NCI-H69 (cell line): ENCODE data around the gene ME3.

ENCODE experiments used
- DNase-seq: peaks from one replicate; lab custom pipeline; 2025; lab: John Stamatoyannopoulos, UW

Gene ME3

GRCh38 chr11:86514453-86514852, 158.0 kb downstream of the ME3 start:
- DNase-seq: no peak

- DNase-seq: no peak
Measured at GRCh38 chr11:86513746-86514373, 158.6 kb downstream of the ME3 start.

GRCh38 chr11:86513138-86513537, 159.3 kb downstream of the ME3 start:
- no peak for DNase-seq

- no peak for DNase-seq
Measured at GRCh38 chr11:86511086-86511551, 161.3 kb downstream of the ME3 start.

GRCh38 chr11:86510674-86511073, 161.7 kb downstream of the ME3 start:
- no peak for DNase-seq

- no peak for DNase-seq
Measured at GRCh38 chr11:86510097-86510496, 162.3 kb downstream of the ME3 start.

- DNase-seq: no peak
Measured at GRCh38 chr11:86509588-86509974, 162.8 kb downstream of the ME3 start.

- no peak for DNase-seq
Measured at GRCh38 chr11:86508604-86509587, 163.5 kb downstream of the ME3 start.

GRCh38 chr11:86507249-86507845, 165.1 kb downstream of the ME3 start:
- DNase-seq: no peak

- no peak for DNase-seq
Measured at GRCh38 chr11:86506235-86506634, 166.2 kb downstream of the ME3 start.

GRCh38 chr11:86503131-86503530, 169.3 kb downstream of the ME3 start:
- DNase-seq: no peak

- DNase-seq: no peak
Measured at GRCh38 chr11:86502137-86502642, 170.2 kb downstream of the ME3 start.

- no peak for DNase-seq
Measured at GRCh38 chr11:86500500-86501140, 171.8 kb downstream of the ME3 start.

GRCh38 chr11:86499723-86500129, 172.7 kb downstream of the ME3 start:
- DNase-seq: peak; percentile 36

GRCh38 chr11:86497836-86498235, 174.6 kb downstream of the ME3 start:
- DNase-seq: no peak

- no peak for DNase-seq
Measured at GRCh38 chr11:86497310-86497709, 175.1 kb downstream of the ME3 start.

- peak; percentile 90 for DNase-seq
Measured at GRCh38 chr11:86495351-86495750, 177.1 kb downstream of the ME3 start.

- no peak for DNase-seq
Measured at GRCh38 chr11:86492370-86493010, 179.9 kb downstream of the ME3 start.

GRCh38 chr11:86491027-86491426, 181.4 kb downstream of the ME3 start:
- DNase-seq: no peak

- peak; percentile 42 for DNase-seq
Measured at GRCh38 chr11:86490582-86490981, 181.8 kb downstream of the ME3 start.

GRCh38 chr11:86489442-86489841, 183.0 kb downstream of the ME3 start:
- DNase-seq: peak; percentile 24
